ENCODE measurements around the gene CADM2. TPM values are rescaled to one million over a fixed set of nuclear protein-coding genes. Genes with fewer than 3 reads are reported as not detected.

CADM2 gene
- total and polyA plus RNA-seq, 12 donors: 0.10 to 12.6 (median 2.2) TPM

GRCh38 chr3:85376131-85376530 lies 417.3 kb downstream of the CADM2 start:
- TF ChIP-seq, protein P1, sequence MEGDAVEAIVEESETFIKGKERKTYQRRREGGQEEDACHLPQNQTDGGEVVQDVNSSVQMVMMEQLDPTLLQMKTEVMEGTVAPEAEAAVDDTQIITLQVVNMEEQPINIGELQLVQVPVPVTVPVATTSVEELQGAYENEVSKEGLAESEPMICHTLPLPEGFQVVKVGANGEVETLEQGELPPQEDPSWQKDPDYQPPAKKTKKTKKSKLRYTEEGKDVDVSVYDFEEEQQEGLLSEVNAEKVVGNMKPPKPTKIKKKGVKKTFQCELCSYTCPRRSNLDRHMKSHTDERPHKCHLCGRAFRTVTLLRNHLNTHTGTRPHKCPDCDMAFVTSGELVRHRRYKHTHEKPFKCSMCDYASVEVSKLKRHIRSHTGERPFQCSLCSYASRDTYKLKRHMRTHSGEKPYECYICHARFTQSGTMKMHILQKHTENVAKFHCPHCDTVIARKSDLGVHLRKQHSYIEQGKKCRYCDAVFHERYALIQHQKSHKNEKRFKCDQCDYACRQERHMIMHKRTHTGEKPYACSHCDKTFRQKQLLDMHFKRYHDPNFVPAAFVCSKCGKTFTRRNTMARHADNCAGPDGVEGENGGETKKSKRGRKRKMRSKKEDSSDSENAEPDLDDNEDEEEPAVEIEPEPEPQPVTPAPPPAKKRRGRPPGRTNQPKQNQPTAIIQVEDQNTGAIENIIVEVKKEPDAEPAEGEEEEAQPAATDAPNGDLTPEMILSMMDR (IDR thresholded peaks at IDR 0.05): no peak
- no peak for TF ChIP-seq POLR2A (IDR thresholded peaks at IDR 0.05)
- intact Hi-C loops (cut with DNase I): no loop called here
- no peaks in the 10 kb centered on the region for H3K9me3 ChIP-seq (replicated peaks in 1 of 3)

GRCh38 chr3:85377115-85377514 lies 418.3 kb downstream of the CADM2 start:
- no peak for DNase-seq
- intact Hi-C loops (cut with DNase I): no loop called here

More at GRCh38 chr3:85376131-85376530, 417.3 kb downstream of the CADM2 start:
- H3K4me3 ChIP-seq: no peak overlapping the region
- no peaks in the 10 kb centered on the region for H3K36me3 ChIP-seq (replicated peaks in 1 of 2)
- H3K4me1 ChIP-seq (replicated peaks in 1 of 2): no peaks in the 10 kb centered on the region
- no peaks in the 10 kb centered on the region for H3K27me3 ChIP-seq
- DNase-seq: no peak
- H3K27ac ChIP-seq: no peak overlapping the region

GRCh38 chr3:85384372-85384771 lies 425.6 kb downstream of the CADM2 start:
- intact Hi-C loops (cut with DNase I): no loop called here
- H3K4me3 ChIP-seq: no peak overlapping the region
- TF ChIP-seq POLR2A (IDR thresholded peaks at IDR 0.05): no peak
- TF ChIP-seq, protein P1 (IDR thresholded peaks at IDR 0.05): no peak
- no peak overlapping the region for H3K27ac ChIP-seq
- no peaks in the 10 kb centered on the region for H3K4me1 ChIP-seq (replicated peaks in 1 of 2)
- H3K27me3 ChIP-seq: no peaks in the 10 kb centered on the region
- no peak for DNase-seq
- WGBS, 4 donors: 91 to 95% (median 93%) methylated on average over 13 of the region's 13 CpGs
- H3K36me3 ChIP-seq (replicated peaks in 1 of 2): no peaks in the 10 kb centered on the region
- no peaks in the 10 kb centered on the region for H3K9me3 ChIP-seq (replicated peaks in 1 of 3)

More at GRCh38 chr3:85377115-85377514, 418.3 kb downstream of the CADM2 start:
- Histone ChIP-seq H3K27ac (no peak overlapping the region), H3K27me3 (no peaks in the 10 kb centered on the region), H3K4me1 (replicated peaks in 1 of 2) (no peaks in the 10 kb centered on the region), H3K9me3 (replicated peaks in 1 of 3) (no peaks in the 10 kb centered on the region), H3K4me3 (no peak overlapping the region), H3K36me3 (replicated peaks in 1 of 2) (no peaks in the 10 kb centered on the region)
- TF ChIP-seq POLR2A (IDR thresholded peaks at IDR 0.05): no peak
- TF ChIP-seq, protein P1 (IDR thresholded peaks at IDR 0.05): no peak
- WGBS, 4 donors: 42 to 50% (median 48%) methylated on average over 3 of the region's 3 CpGs

DNA sequence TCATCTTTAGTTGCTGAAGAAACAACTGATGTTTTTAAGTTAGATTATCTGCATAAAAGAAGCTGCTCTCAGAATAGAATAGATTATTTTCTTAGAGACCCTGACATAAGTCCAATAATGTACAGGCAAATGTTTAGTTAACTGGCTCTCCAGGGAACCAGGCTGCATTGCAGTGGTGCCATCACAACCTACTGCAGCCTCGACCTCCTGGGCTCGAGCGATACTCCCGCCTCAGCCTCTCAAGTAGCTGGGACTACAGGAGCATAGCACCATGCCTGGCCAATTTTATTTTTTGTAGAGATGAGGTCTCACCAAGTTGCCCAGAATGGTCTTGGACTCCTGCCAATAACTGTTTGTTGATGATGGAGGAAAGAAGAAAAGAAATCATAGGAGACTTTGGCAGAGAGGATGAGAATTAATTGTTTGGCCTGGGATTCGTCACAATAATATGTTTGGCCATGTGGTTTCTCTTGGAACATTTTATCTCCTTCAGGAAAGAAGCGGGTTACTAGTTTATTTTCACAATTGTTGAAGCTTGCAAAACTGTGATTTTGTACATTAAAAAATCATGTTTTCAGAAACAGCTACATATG lies 429.2 kb downstream of the CADM2 start:
- Histone ChIP-seq H3K27ac (no peak overlapping the region), H3K36me3 (replicated peaks in 1 of 2) (no peaks in the 10 kb centered on the region), H3K9me3 (replicated peaks in 1 of 3) (no peaks in the 10 kb centered on the region), H3K4me3 (no peak overlapping the region), H3K4me1 (replicated peaks in 1 of 2) (no peaks in the 10 kb centered on the region), H3K27me3 (no peaks in the 10 kb centered on the region)
- TF ChIP-seq POLR2A (IDR thresholded peaks at IDR 0.05): no peak
- TF ChIP-seq, protein P1 (IDR thresholded peaks at IDR 0.05): no peak
- DNase-seq: no peak
- intact Hi-C loops (cut with DNase I): no loop called here
- 64 to 74% (median 72%) methylated on average over 4 to 6 of the region's 6 CpGs for WGBS, 4 donors

All from adrenal gland (tissue), 12 donors.